OCI-LY1 (cell line): ENCODE measurements around the gene RBKS.

Experiments
- EZH2 ChIP-seq: fragments of 200-600 bp; sonication (generic), shearing (Covaris generic); IDR thresholded peaks from 2 replicates; pipeline ENCODE4 v1.8.0; 2017; ENCODE audit warnings: borderline replicate concordance, mixed run types, mild to moderate bottlenecking, antibody characterized with exemption, low read length, moderate library complexity, mixed read lengths
- TF ChIP-seq, protein P1 (sequence below): fragments of 200-600 bp; sonication (generic), shearing (Covaris generic); IDR thresholded peaks from 2 replicates; pipeline ENCODE4 v1.5.1; 2017; ENCODE audit warnings: mild to moderate bottlenecking, antibody characterized with exemption, low read length, moderate library complexity, mixed read lengths

DNA sequence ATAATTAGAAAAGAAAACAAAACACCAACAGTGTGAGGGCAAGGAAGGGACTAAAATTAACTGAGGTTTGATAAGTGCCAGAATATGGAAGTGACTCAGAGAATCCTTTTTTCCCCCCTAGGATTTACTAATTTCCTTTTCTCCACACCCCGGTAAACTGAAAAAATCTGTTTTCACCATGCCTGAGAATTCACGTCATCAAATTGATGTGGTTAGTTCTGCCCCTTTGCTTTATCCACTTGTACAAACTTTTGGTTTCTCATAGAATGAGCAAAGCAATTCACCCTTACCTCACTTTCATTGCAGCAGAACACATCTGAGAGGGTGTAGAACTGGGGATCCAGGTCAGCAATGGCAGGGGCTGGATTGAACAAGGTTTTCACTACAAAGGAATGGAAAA is 57.8 kb downstream of the RBKS start:
- TF ChIP-seq, protein P1, sequence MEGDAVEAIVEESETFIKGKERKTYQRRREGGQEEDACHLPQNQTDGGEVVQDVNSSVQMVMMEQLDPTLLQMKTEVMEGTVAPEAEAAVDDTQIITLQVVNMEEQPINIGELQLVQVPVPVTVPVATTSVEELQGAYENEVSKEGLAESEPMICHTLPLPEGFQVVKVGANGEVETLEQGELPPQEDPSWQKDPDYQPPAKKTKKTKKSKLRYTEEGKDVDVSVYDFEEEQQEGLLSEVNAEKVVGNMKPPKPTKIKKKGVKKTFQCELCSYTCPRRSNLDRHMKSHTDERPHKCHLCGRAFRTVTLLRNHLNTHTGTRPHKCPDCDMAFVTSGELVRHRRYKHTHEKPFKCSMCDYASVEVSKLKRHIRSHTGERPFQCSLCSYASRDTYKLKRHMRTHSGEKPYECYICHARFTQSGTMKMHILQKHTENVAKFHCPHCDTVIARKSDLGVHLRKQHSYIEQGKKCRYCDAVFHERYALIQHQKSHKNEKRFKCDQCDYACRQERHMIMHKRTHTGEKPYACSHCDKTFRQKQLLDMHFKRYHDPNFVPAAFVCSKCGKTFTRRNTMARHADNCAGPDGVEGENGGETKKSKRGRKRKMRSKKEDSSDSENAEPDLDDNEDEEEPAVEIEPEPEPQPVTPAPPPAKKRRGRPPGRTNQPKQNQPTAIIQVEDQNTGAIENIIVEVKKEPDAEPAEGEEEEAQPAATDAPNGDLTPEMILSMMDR = no peak
- no peak for TF ChIP-seq EZH2
